HL-60 (cell line): ENCODE measurements around the gene MCU.

ENCODE experiments used
- DNase-seq, 2 experiments: peaks; one replicate each; pipeline ENCODE4 v3.0.0-alpha.2; 2010 to 2020; ENCODE audit warnings: low read depth in 1 of 2, low spot score in 1 of 2
- H3K27ac ChIP-seq: fragments of 250-450 bp; sonication (Bioruptor Pico); replicated peaks from 2 replicates; pipeline ENCODE4 v1.5.1; 2020; ENCODE audit warnings: mild to moderate bottlenecking, moderate library complexity
- H3K27me3 ChIP-seq: fragments of 250-450 bp; sonication (Bioruptor Pico); 2 replicates; pipeline ENCODE4 v1.5.1; 2021; ENCODE audit warnings: mild to moderate bottlenecking, moderate library complexity; ENCODE audit not compliant: insufficient read depth, poor library complexity, severe bottlenecking
- H3K4me3 ChIP-seq: replicated peaks from 2 replicates; pipeline ENCODE4 v1.5.1; 2011; ENCODE audit warnings: mild to moderate bottlenecking, control low read depth, low read length; ENCODE audit not compliant: insufficient read depth
- GABPA ChIP-seq: IDR thresholded peaks from 2 replicates; pipeline ENCODE4 v1.6.1; 2012; ENCODE audit warnings: low read depth
- POLR2AphosphoS5 ChIP-seq: IDR thresholded peaks from 2 replicates; pipeline ENCODE4 v1.6.1; 2012; ENCODE audit warnings: low read depth
- REST ChIP-seq: IDR thresholded peaks from 2 replicates; pipeline ENCODE4 v1.6.1; 2012; ENCODE audit warnings: low read depth; ENCODE audit not compliant: insufficient replicate concordance
- SPI1 ChIP-seq: IDR thresholded peaks from 2 replicates; pipeline ENCODE4 v1.6.1; 2012; ENCODE audit warnings: low read depth, mild to moderate bottlenecking, borderline replicate concordance
- TF ChIP-seq, protein P1 (sequence below): IDR thresholded peaks from one replicate; pipeline ENCODE4 v1.5.1; 2011; ENCODE audit warnings: low read length, control low read depth, inconsistent platforms; ENCODE audit not compliant: insufficient read depth

The MCU gene

GRCh38 chr10:72733989-72734388 is 42.0 kb downstream of the MCU start:
- TF ChIP-seq SPI1 (no peak), POLR2AphosphoS5 (no peak), REST (no peak), GABPA (no peak)
- TF ChIP-seq, protein P1, sequence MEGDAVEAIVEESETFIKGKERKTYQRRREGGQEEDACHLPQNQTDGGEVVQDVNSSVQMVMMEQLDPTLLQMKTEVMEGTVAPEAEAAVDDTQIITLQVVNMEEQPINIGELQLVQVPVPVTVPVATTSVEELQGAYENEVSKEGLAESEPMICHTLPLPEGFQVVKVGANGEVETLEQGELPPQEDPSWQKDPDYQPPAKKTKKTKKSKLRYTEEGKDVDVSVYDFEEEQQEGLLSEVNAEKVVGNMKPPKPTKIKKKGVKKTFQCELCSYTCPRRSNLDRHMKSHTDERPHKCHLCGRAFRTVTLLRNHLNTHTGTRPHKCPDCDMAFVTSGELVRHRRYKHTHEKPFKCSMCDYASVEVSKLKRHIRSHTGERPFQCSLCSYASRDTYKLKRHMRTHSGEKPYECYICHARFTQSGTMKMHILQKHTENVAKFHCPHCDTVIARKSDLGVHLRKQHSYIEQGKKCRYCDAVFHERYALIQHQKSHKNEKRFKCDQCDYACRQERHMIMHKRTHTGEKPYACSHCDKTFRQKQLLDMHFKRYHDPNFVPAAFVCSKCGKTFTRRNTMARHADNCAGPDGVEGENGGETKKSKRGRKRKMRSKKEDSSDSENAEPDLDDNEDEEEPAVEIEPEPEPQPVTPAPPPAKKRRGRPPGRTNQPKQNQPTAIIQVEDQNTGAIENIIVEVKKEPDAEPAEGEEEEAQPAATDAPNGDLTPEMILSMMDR: no peak
- H3K4me3 ChIP-seq: no peak overlapping the region
- no peak for DNase-seq
- no peaks in the 10 kb centered on the region for H3K27me3 ChIP-seq
- H3K27ac ChIP-seq: no peak overlapping the region

- H3K27ac ChIP-seq: no peak overlapping the region
- H3K4me3 ChIP-seq: no peak overlapping the region
- no peak for DNase-seq
Measured at GRCh38 chr10:72735288-72735936, 43.5 kb downstream of the MCU start.

GRCh38 chr10:72736176-72736827 is 44.4 kb downstream of the MCU start:
- H3K27ac ChIP-seq: peak overlapping the region; percentile 39
- TF ChIP-seq POLR2AphosphoS5 (no peak), GABPA (no peak), REST (no peak), SPI1 (no peak)
- TF ChIP-seq, protein P1: no peak
- no peak overlapping the region for H3K4me3 ChIP-seq
- no peak for DNase-seq
- H3K27me3 ChIP-seq: no peaks in the 10 kb centered on the region

More at GRCh38 chr10:72735288-72735936, 43.5 kb downstream of the MCU start:
- H3K27me3 ChIP-seq: no peaks in the 10 kb centered on the region
- TF ChIP-seq REST (no peak), POLR2AphosphoS5 (no peak), SPI1 (no peak), GABPA (no peak)
- TF ChIP-seq, protein P1: no peak
